K562 (cell line): ENCODE results near the gene SCIN. TPM values are rescaled to one million over a fixed set of nuclear protein-coding genes. Genes with fewer than 3 reads are reported as not detected.

Source experiments
- ATAC-seq: fragments of 200-7000 bp; cut with Tn5 transposase; 3 replicates; pipeline ENCODE4 v1.9.1; 2020; ENCODE audit warnings: moderate library complexity
- Bru-seq: library from RNA; stranded (reverse); fragments of 400-500 nt; gene quantifications from one replicate; lab custom pipeline; 2021; lab: Mats Ljungman, UMichigan
- BruChase-seq, 2 experiments: library from RNA; stranded (reverse); fragments of 400-500 nt; gene quantifications; one replicate each; lab custom pipeline; 2021; lab: Mats Ljungman, UMichigan
- BruUV-seq: library from RNA; stranded (reverse); fragments of 400-500 nt; replicated peaks from 2 replicates; lab custom pipeline; 2021; lab: Mats Ljungman, UMichigan
- CTCF ChIA-PET: fragments of 300-600 bp; formaldehyde crosslinking; extraction: SDS; loops from one replicate; lab custom pipeline; 2021; ENCODE audit warnings: low intra/inter-chr PET ratio; lab: Yijun Ruan, JAX
- POLR2A ChIA-PET: fragments of 300-600, 350-650 bp; sonication (Branson Sonifier 250); formaldehyde crosslinking; extraction: SDS; loops from one replicate; lab custom pipeline; 2021; ENCODE audit warnings: antibody characterized with exemption, inconsistent platforms; lab: Yijun Ruan, JAX
- DNase-seq, 4 experiments: peaks; one replicate each; pipeline versions ENCODE4 v3.0.0 to v3.0.0-alpha.2; 2011 to 2018; ENCODE audit warnings: low spot score in 3 of 4, mixed read lengths in 3 of 4; ENCODE audit errors: extremely low read depth in 1 of 4
- FAIRE-seq: peaks from 2 replicates; lab custom pipeline; 2011; peaks lifted over from hg19 to GRCh38; lab: Jason Lieb, UNC
- H2AFZ ChIP-seq: 2 replicates; pipeline ENCODE4 v1.6.0; 2011; ENCODE audit warnings: low read depth, low read length, control low read depth, inconsistent platforms
- H3K27ac ChIP-seq: fragments of 200-600 bp; 3 replicates; pipeline ENCODE4 v1.8.0; 2011; ENCODE audit warnings: low read depth, mild to moderate bottlenecking, control low read depth, inconsistent platforms, low read length, moderate library complexity, mixed read lengths; ENCODE audit errors: extremely low read depth
- H3K27me3 ChIP-seq, 2 experiments: fragments of 300-600 bp in 1 of 2; 2 replicates in 1 of 2; 3 replicates in 1 of 2; pipeline versions ENCODE4 v1.6.0 to v1.8.0; 2011; ENCODE audit warnings: inconsistent platforms in 2 of 2, low read length in 2 of 2, mild to moderate bottlenecking in 1 of 2, mixed read lengths in 1 of 2, moderate library complexity in 1 of 2; ENCODE audit not compliant: control insufficient read depth in 2 of 2, insufficient read depth in 2 of 2
- H3K36me3 ChIP-seq: fragments of 300-600 bp; 3 replicates; pipeline ENCODE4 v1.8.0; 2011; ENCODE audit warnings: mild to moderate bottlenecking, low read length, inconsistent platforms; ENCODE audit not compliant: control insufficient read depth, insufficient read depth
- H3K4me1 ChIP-seq, 2 experiments: fragments of 200-600 bp in 1 of 2; replicated peaks in 1 of 2; 2 replicates in 1 of 2; 3 replicates in 1 of 2; pipeline versions ENCODE4 v1.5.1 to v1.8.0; 2011; ENCODE audit warnings: inconsistent platforms in 2 of 2, low read length in 2 of 2, mild to moderate bottlenecking in 1 of 2, mixed read lengths in 1 of 2, moderate library complexity in 1 of 2; ENCODE audit not compliant: control insufficient read depth in 2 of 2, insufficient read depth in 2 of 2
- H3K4me2 ChIP-seq: 2 replicates; pipeline ENCODE4 v1.6.1; 2011; ENCODE audit warnings: low read length, control low read depth, inconsistent platforms, mixed read lengths; ENCODE audit not compliant: insufficient read depth
- H3K4me3 ChIP-seq: fragments of 200-600 bp; sonication (generic), shearing (Covaris generic); 2 replicates; pipeline ENCODE4 v1.5.1; 2016; ENCODE audit warnings: control low read depth, inconsistent platforms
- H3K79me2 ChIP-seq: fragments of 200-600 bp; 3 replicates; pipeline ENCODE4 v1.8.0; 2011; ENCODE audit warnings: low read length, inconsistent platforms; ENCODE audit not compliant: control insufficient read depth, insufficient read depth
- H3K9ac ChIP-seq, 2 experiments: 2 replicates each; pipeline versions ENCODE4 v1.6.0 to v1.6.1; 2011; ENCODE audit warnings: low read depth in 2 of 2, low read length in 2 of 2, control low read depth in 1 of 2, inconsistent platforms in 1 of 2, mild to moderate bottlenecking in 1 of 2, mixed read lengths in 1 of 2; ENCODE audit not compliant: insufficient read depth in 1 of 2
- H3K9me1 ChIP-seq: one replicate; pipeline ENCODE4 v1.6.0; 2011; ENCODE audit warnings: inconsistent platforms, mild to moderate bottlenecking, low read length, moderate library complexity; ENCODE audit not compliant: control insufficient read depth, insufficient read depth
- H3K9me3 ChIP-seq: replicated peaks from 2 replicates; pipeline ENCODE4 v1.5.1; 2011; ENCODE audit warnings: low read depth, low read length, inconsistent platforms; ENCODE audit not compliant: control insufficient read depth, insufficient read depth
- H4K20me1 ChIP-seq: replicated peaks from 2 replicates; pipeline ENCODE4 v1.6.1; 2011; ENCODE audit warnings: low read length, inconsistent platforms, mixed read lengths; ENCODE audit not compliant: control insufficient read depth, insufficient read depth
- WGBS: fragments of 100-300 bp; shearing (Covaris generic); methylation state at CpG from one replicate; pipeline ENCODE4 v1.1.6; 2016; ENCODE audit warnings: low coverage, mixed read lengths; ENCODE audit not compliant: insufficient coverage; ENCODE audit errors: missing lambda C conversion rate; 5-methylcytosine and 5-hydroxymethylcytosine counted together
- in situ Hi-C: fragments of 300-500 bp; cut with MboI; formaldehyde crosslinking; loops from 4 replicates; pipeline ENCODE4 v1.15.0; 2018; ENCODE audit warnings: inconsistent platforms, mixed read lengths
- intact Hi-C: fragments of 100-400 bp; cut with micrococcal nuclease; formaldehyde crosslinking; loops from 2 replicates; pipeline ENCODE4 v1.14.2; 2022
- long read RNA-seq, 3 experiments: library from polyadenylated mRNA in 2 of 3; library from RNA in 1 of 3; unstranded in 2 of 3; stranded (forward) in 1 of 3; transcript quantifications; one replicate each; pipeline ENCODE4 v2.0.0, GENCODE V29; 2019 to 2022
- polyA minus RNA-seq, 3 experiments: library from RNA; depleted of rRNA, polyadenylated mRNA; stranded (reverse); fragments of >200 nt; gene quantifications; 2 replicates each; pipeline ENCODE4 v1.2.3, GENCODE V29; 2011
- polyA plus RNA-seq, 8 experiments: library from polyadenylated mRNA; depleted of rRNA in 4 of 8; stranded (reverse) in 5 of 8; unstranded in 3 of 8; fragments of >200 nt; fragmentation: Nextera tagmentation in 2 of 8; fragmentation: Illumina TruSeq in 1 of 8; extraction: Ambion mirVana in 2 of 8; extraction: Trizol in 1 of 8; gene quantifications; 2 replicates each; pipeline versions ENCODE4 v1.2.1 to v1.2.3, GENCODE V29; 2011 to 2014; ENCODE audit warnings: inconsistent platforms in 1 of 8, missing spikeins in 1 of 8
- total RNA-seq, 7 experiments: library from RNA; depleted of rRNA in 6 of 7; stranded (reverse); fragments of >200 nt in 6 of 7; fragmentation: Illumina TruSeq in 2 of 7; extraction: Trizol in 2 of 7; gene quantifications; 2 replicates each; pipeline versions ENCODE4 v1.2.1 to v1.2.3, GENCODE V29; 2011 to 2021; ENCODE audit warnings: low replicate concordance in 1 of 7
- TF ChIP-seq, protein P1 (sequence below): fragments of 450-650 bp; IDR thresholded peaks from 2 replicates; pipeline ENCODE4 v1.6.1; 2016; ENCODE audit warnings: mild to moderate bottlenecking, moderate library complexity

The SCIN gene
- total RNA-seq (2011; cell fraction: chromatin; rRNA removed; ENCODE audit: low replicate concordance) = 1.1 and 8.3 TPM in 2 replicates
- 0.33 and 1.4 TPM in 2 replicates for total RNA-seq (2011; cell fraction: nucleolus; rRNA removed)
- total RNA-seq (2011; cell fraction: nucleoplasm; rRNA removed) = 2.2 and 3.5 TPM in 2 replicates
- 9.8 and 10.9 TPM in 2 replicates for total RNA-seq (2014; rRNA removed)
- total RNA-seq (2014; rRNA removed; fragmentation: Illumina TruSeq; extraction: Trizol) = 14.7 and 17.2 TPM in 2 replicates
- 14.4 and 18.2 TPM in 2 replicates for total RNA-seq (2015; rRNA removed; fragmentation: Illumina TruSeq; extraction: Trizol)
- 9.7 and 10.6 TPM in 2 replicates for total RNA-seq (2021)
- 0.67 and 1.0 TPM in 2 replicates for polyA plus RNA-seq (2011; rRNA removed)
- 0.12 and 0.50 TPM in 2 replicates for polyA plus RNA-seq (2011; cell fraction: cytosol; rRNA removed)
- 0.17 and 0.32 TPM in 2 replicates for polyA plus RNA-seq (2011; cell fraction: nucleus; rRNA removed)
- polyA plus RNA-seq (2012) = 17.7 and 29.9 TPM in 2 replicates
- 11.4 and 12.6 TPM in 2 replicates for polyA plus RNA-seq (2014; fragmentation: Illumina TruSeq; extraction: Trizol)
- 10 to 100 TPM in 1 of 2 experiments, 1 to 10 TPM in 1; 4.5 to 10.4 TPM for polyA plus RNA-seq (2014; fragmentation: Nextera tagmentation; extraction: Ambion mirVana)
- polyA plus RNA-seq (2014; rRNA removed) = 10.3 and 10.9 TPM in 2 replicates
- polyA minus RNA-seq (2011; rRNA and poly(A)+ RNA removed) = 0.63 and 1.0 TPM in 2 replicates
- polyA minus RNA-seq (2011; cell fraction: cytosol; rRNA and poly(A)+ RNA removed) = not detected in 2 replicates
- 0.54 and 1.00 TPM in 2 replicates for polyA minus RNA-seq (2011; cell fraction: nucleus; rRNA and poly(A)+ RNA removed)
- Bru-seq, nascent RNA = percentile 50 among the genes with signal in this experiment
- BruChase-seq, experiment 1, labeled RNA remaining after a 2-hour chase = percentile 64 among the genes with signal in this experiment
- percentile 69 among the genes with signal in this experiment for BruChase-seq, experiment 2, labeled RNA remaining after a 6-hour chase
- long read RNA-seq, experiment 1, full-length matches to known transcripts = 21 of 34 reads
- long read RNA-seq, experiment 1, partial matches to known transcripts = 6 of 34 reads
- long read RNA-seq, experiment 1, other reads (novel, unspliced or antisense) = 7 of 34 reads
- long read RNA-seq, experiment 2, partial matches to known transcripts = 0 of 3 reads
- long read RNA-seq, experiment 2, other reads (novel, unspliced or antisense) = 3 of 3 reads
- long read RNA-seq, experiment 3, full-length matches to known transcripts = 1 of 5 reads
- long read RNA-seq, experiment 3, partial matches to known transcripts = 0 of 5 reads
- long read RNA-seq, experiment 3, other reads (novel, unspliced or antisense) = 4 of 5 reads

DNA sequence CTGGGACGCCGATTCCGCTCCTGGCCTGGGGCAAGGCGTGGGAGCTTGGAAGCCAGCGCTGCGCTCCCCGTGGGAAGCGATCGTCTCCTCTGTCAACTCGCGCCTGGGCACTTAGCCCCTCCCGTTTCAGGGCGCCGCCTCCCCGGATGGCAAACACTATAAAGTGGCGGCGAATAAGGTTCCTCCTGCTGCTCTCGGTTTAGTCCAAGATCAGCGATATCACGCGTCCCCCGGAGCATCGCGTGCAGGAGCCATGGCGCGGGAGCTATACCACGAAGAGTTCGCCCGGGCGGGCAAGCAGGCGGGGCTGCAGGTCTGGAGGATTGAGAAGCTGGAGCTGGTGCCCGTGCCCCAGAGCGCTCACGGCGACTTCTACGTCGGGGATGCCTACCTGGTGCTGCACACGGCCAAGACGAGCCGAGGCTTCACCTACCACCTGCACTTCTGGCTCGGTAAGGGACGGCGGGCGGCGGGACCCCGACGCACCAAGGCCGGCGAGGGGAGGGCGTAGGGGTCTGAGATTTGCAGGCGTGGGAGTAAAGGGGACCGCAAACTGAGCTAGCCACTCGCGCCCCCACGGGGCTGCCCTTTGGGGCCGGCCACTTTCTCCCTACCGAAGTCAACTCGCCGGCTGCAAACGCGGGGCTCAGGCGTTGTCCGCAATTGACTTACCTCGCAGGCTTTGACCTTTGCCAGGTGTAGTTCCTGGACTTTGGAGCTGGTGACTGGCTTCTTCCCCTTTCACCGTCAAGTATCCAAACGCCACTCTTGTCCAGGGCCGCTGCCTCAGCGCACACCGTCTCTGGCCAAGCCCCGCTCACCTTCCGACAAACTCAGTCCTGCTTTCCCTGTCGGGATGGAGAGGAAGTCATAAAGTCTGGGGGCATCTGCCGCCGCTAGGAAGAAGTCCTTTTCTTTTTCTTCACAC lies at the start of gene SCIN:
SCIN (plus strand) TSS at position 187 of the 928 bp plus-strand sequence; CDS start at position 254, 67 bp downstream.
- peak within 1 kb of the TSS; percentile 60 for H2AFZ ChIP-seq
- TF ChIP-seq, protein P1, sequence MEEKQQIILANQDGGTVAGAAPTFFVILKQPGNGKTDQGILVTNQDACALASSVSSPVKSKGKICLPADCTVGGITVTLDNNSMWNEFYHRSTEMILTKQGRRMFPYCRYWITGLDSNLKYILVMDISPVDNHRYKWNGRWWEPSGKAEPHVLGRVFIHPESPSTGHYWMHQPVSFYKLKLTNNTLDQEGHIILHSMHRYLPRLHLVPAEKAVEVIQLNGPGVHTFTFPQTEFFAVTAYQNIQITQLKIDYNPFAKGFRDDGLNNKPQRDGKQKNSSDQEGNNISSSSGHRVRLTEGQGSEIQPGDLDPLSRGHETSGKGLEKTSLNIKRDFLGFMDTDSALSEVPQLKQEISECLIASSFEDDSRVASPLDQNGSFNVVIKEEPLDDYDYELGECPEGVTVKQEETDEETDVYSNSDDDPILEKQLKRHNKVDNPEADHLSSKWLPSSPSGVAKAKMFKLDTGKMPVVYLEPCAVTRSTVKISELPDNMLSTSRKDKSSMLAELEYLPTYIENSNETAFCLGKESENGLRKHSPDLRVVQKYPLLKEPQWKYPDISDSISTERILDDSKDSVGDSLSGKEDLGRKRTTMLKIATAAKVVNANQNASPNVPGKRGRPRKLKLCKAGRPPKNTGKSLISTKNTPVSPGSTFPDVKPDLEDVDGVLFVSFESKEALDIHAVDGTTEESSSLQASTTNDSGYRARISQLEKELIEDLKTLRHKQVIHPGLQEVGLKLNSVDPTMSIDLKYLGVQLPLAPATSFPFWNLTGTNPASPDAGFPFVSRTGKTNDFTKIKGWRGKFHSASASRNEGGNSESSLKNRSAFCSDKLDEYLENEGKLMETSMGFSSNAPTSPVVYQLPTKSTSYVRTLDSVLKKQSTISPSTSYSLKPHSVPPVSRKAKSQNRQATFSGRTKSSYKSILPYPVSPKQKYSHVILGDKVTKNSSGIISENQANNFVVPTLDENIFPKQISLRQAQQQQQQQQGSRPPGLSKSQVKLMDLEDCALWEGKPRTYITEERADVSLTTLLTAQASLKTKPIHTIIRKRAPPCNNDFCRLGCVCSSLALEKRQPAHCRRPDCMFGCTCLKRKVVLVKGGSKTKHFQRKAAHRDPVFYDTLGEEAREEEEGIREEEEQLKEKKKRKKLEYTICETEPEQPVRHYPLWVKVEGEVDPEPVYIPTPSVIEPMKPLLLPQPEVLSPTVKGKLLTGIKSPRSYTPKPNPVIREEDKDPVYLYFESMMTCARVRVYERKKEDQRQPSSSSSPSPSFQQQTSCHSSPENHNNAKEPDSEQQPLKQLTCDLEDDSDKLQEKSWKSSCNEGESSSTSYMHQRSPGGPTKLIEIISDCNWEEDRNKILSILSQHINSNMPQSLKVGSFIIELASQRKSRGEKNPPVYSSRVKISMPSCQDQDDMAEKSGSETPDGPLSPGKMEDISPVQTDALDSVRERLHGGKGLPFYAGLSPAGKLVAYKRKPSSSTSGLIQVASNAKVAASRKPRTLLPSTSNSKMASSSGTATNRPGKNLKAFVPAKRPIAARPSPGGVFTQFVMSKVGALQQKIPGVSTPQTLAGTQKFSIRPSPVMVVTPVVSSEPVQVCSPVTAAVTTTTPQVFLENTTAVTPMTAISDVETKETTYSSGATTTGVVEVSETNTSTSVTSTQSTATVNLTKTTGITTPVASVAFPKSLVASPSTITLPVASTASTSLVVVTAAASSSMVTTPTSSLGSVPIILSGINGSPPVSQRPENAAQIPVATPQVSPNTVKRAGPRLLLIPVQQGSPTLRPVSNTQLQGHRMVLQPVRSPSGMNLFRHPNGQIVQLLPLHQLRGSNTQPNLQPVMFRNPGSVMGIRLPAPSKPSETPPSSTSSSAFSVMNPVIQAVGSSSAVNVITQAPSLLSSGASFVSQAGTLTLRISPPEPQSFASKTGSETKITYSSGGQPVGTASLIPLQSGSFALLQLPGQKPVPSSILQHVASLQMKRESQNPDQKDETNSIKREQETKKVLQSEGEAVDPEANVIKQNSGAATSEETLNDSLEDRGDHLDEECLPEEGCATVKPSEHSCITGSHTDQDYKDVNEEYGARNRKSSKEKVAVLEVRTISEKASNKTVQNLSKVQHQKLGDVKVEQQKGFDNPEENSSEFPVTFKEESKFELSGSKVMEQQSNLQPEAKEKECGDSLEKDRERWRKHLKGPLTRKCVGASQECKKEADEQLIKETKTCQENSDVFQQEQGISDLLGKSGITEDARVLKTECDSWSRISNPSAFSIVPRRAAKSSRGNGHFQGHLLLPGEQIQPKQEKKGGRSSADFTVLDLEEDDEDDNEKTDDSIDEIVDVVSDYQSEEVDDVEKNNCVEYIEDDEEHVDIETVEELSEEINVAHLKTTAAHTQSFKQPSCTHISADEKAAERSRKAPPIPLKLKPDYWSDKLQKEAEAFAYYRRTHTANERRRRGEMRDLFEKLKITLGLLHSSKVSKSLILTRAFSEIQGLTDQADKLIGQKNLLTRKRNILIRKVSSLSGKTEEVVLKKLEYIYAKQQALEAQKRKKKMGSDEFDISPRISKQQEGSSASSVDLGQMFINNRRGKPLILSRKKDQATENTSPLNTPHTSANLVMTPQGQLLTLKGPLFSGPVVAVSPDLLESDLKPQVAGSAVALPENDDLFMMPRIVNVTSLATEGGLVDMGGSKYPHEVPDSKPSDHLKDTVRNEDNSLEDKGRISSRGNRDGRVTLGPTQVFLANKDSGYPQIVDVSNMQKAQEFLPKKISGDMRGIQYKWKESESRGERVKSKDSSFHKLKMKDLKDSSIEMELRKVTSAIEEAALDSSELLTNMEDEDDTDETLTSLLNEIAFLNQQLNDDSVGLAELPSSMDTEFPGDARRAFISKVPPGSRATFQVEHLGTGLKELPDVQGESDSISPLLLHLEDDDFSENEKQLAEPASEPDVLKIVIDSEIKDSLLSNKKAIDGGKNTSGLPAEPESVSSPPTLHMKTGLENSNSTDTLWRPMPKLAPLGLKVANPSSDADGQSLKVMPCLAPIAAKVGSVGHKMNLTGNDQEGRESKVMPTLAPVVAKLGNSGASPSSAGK = peak; percentile 66; the same call in 1 of the 2 replicates

More for the DNA sequence above, at the start of gene SCIN:
- H4K20me1 ChIP-seq = no peaks in the 10 kb centered on the region
- H3K9me3 ChIP-seq = no peaks in the 10 kb centered on the region
- ATAC-seq (no peak; the same call in 2 of the 3 replicates), FAIRE-seq (no peak), DNase-seq (no peak)
- H3K4me2 ChIP-seq = peak within 1 kb of the TSS; percentile 65
- ChIA-PET CTCF (no interaction called here), POLR2A (interaction anchor here (1.4 to 1.8 kb wide), 2 partner anchors 10 to 13 kb away, joined by 4 to 7 read pairs; no protein-coding TSS in a partner anchor)
- no TSS peak for BruUV-seq
- peak within 1 kb of the TSS in 1 of 2 experiments; percentile 77; a peak in 2 of 4 replicates for H3K9ac ChIP-seq
- H3K27ac ChIP-seq = no peak within 1 kb of the TSS
- WGBS = 57% methylated on average over 71 of the region's 74 CpGs
- H3K79me2 ChIP-seq = no peaks in the 10 kb centered on the region
- in situ Hi-C loops (no loop called here), intact Hi-C loops (no loop called here)
- peaks cover 0 to 9% of the 10 kb centered on the region in 2 experiments; a peak in 3 of 5 replicates for H3K4me1 ChIP-seq
- H3K27me3 ChIP-seq = no peaks in the 10 kb centered on the region
- H3K9me1 ChIP-seq = no peaks in the 10 kb centered on the region
- H3K4me3 ChIP-seq = peak within 1 kb of the TSS; percentile 21
- no peaks in the 10 kb centered on the region for H3K36me3 ChIP-seq
